IMR-90 (cell line): ENCODE results near the gene GZF1. TPM values are rescaled to one million over a fixed set of nuclear protein-coding genes. Genes with fewer than 3 reads are reported as not detected.

Source experiments
- ATAC-seq: fragments of 200-7000 bp; cut with Tn5 transposase; 2 replicates; pipeline ENCODE4 v1.9.1; 2020; ENCODE audit warnings: low read depth, mild to moderate bottlenecking, moderate library complexity
- BruUV-seq: library from RNA; stranded (reverse); fragments of 400-500 nt; replicated peaks from 2 replicates; lab custom pipeline; 2021; lab: Mats Ljungman, UMichigan
- CTCF ChIA-PET: fragments of 300-600 bp; formaldehyde crosslinking; extraction: SDS; loops from one replicate; lab custom pipeline; 2021; ENCODE audit warnings: antibody characterized with exemption; lab: Yijun Ruan, JAX
- POLR2A ChIA-PET: fragments of 300-600 bp; sonication (Branson Sonifier 250); formaldehyde crosslinking; loops from one replicate; lab custom pipeline; 2022; ENCODE audit warnings: antibody characterized with exemption; ENCODE audit not compliant: unreplicated experiment; lab: Charles Lee
- DNase-seq: peaks from one replicate; pipeline ENCODE4 v3.0.0; 2013
- H2AFZ ChIP-seq: replicated peaks from 2 replicates; pipeline ENCODE3; 2013; ENCODE audit warnings: low read length, mild to moderate bottlenecking; ENCODE audit not compliant: poor library complexity
- H2AK5ac ChIP-seq: 2 replicates; pipeline ENCODE4 v1.6.1; 2013; ENCODE audit warnings: low read depth, low read length, inconsistent platforms
- H2AK9ac ChIP-seq: replicated peaks from 2 replicates; pipeline ENCODE3; 2013; ENCODE audit warnings: mild to moderate bottlenecking, low read depth, low read length, moderate library complexity; ENCODE audit not compliant: poor library complexity
- H2BK120ac ChIP-seq: 2 replicates; pipeline ENCODE4 v1.6.1; 2013; ENCODE audit warnings: low read depth, low read length, inconsistent platforms
- H2BK15ac ChIP-seq: 3 replicates; pipeline ENCODE4 v1.6.1; 2013; ENCODE audit warnings: low read depth, low read length, inconsistent platforms
- H2BK20ac ChIP-seq: 2 replicates; pipeline ENCODE4 v1.6.1; 2013; ENCODE audit warnings: low read depth, mild to moderate bottlenecking, inconsistent platforms, low read length, moderate library complexity
- H2BK5ac ChIP-seq: 2 replicates; pipeline ENCODE4 v1.6.1; 2013; ENCODE audit warnings: mild to moderate bottlenecking, low read depth, low read length, inconsistent platforms; ENCODE audit not compliant: poor library complexity, severe bottlenecking
- H3K14ac ChIP-seq: replicated peaks from 2 replicates; pipeline ENCODE4 v1.6.1; 2013; ENCODE audit warnings: low read depth, low read length, inconsistent platforms
- H3K18ac ChIP-seq: 2 replicates; pipeline ENCODE4 v1.6.1; 2013; ENCODE audit warnings: low read depth, low read length, control low read depth
- H3K23ac ChIP-seq: 2 replicates; pipeline ENCODE4 v1.6.1; 2013; ENCODE audit warnings: low read depth, low read length, inconsistent platforms
- H3K27ac ChIP-seq: 2 replicates; pipeline ENCODE4 v1.5.1; 2013; ENCODE audit warnings: mild to moderate bottlenecking, control low read depth, low read length; ENCODE audit not compliant: insufficient read depth
- H3K27me3 ChIP-seq: 2 replicates; pipeline ENCODE4 v1.6.1; 2013; ENCODE audit warnings: low read length; ENCODE audit not compliant: control insufficient read depth, insufficient read depth
- H3K36me3 ChIP-seq: 2 replicates; pipeline ENCODE4 v1.6.1; 2013; ENCODE audit warnings: low read length, mixed read lengths; ENCODE audit not compliant: control insufficient read depth, insufficient read depth
- H3K4ac ChIP-seq: 2 replicates; pipeline ENCODE4 v1.6.1; 2013; ENCODE audit warnings: low read depth, low read length, inconsistent platforms
- H3K4me1 ChIP-seq: 2 replicates; pipeline ENCODE4 v1.6.1; 2013; ENCODE audit warnings: low read length, mixed read lengths; ENCODE audit not compliant: control insufficient read depth, insufficient read depth
- H3K4me2 ChIP-seq: 2 replicates; pipeline ENCODE4 v1.6.1; 2013; ENCODE audit warnings: low read depth, mild to moderate bottlenecking, control low read depth, low read length, moderate library complexity
- H3K4me3 ChIP-seq: 2 replicates; pipeline ENCODE4 v1.5.1; 2013; ENCODE audit warnings: low read depth, mild to moderate bottlenecking, control low read depth, low read length, moderate library complexity; ENCODE audit not compliant: insufficient read depth
- H3K56ac ChIP-seq: 2 replicates; pipeline ENCODE4 v1.6.1; 2013; ENCODE audit warnings: low read length, inconsistent platforms; ENCODE audit not compliant: insufficient read depth; ENCODE audit errors: extremely low read depth
- H3K79me1 ChIP-seq, 2 experiments: 2 replicates each; pipeline ENCODE4 v1.6.1; 2013; ENCODE audit warnings: low read length in 2 of 2, inconsistent platforms in 1 of 2, low read depth in 1 of 2
- H3K9ac ChIP-seq: 2 replicates; pipeline ENCODE4 v1.6.1; 2013; ENCODE audit warnings: low read depth, low read length, control low read depth
- H3K9me1 ChIP-seq: 2 replicates; pipeline ENCODE4 v1.6.1; 2013; ENCODE audit warnings: low read length, inconsistent platforms; ENCODE audit not compliant: insufficient read depth
- H3K9me3 ChIP-seq: 2 replicates; pipeline ENCODE4 v1.6.1; 2013; ENCODE audit warnings: low read length; ENCODE audit not compliant: control insufficient read depth, insufficient read depth
- H4K20me1 ChIP-seq: 2 replicates; pipeline ENCODE4 v1.6.1; 2013; ENCODE audit warnings: low read length, inconsistent platforms; ENCODE audit not compliant: insufficient read depth
- H4K5ac ChIP-seq: 2 replicates; pipeline ENCODE4 v1.6.1; 2013; ENCODE audit warnings: mild to moderate bottlenecking, low read depth, low read length, control low read depth
- H4K8ac ChIP-seq, 2 experiments: 2 replicates each; pipeline ENCODE4 v1.6.1; 2013; ENCODE audit warnings: low read depth in 2 of 2, low read length in 2 of 2, control low read depth in 1 of 2, inconsistent platforms in 1 of 2
- H4K91ac ChIP-seq: 2 replicates; pipeline ENCODE4 v1.6.1; 2013; ENCODE audit warnings: low read depth, low read length, inconsistent platforms; ENCODE audit not compliant: insufficient read depth
- BHLHE40 ChIP-seq: fragments of 150-350 bp; IDR thresholded peaks from 2 replicates; pipeline ENCODE4 v1.6.1; 2016; ENCODE audit warnings: mild to moderate bottlenecking, low read depth, low read length
- CEBPB ChIP-seq: IDR thresholded peaks from 2 replicates; pipeline ENCODE4 v1.6.1; 2012; ENCODE audit warnings: low read depth, low read length, improper control_type of control experiment
- CHD1 ChIP-seq: IDR thresholded peaks from 2 replicates; pipeline ENCODE4 v1.6.1; 2012; ENCODE audit warnings: low read depth, low read length, improper control_type of control experiment
- FOS ChIP-seq: fragments of 150-350 bp; IDR thresholded peaks from 2 replicates; pipeline ENCODE4 v1.6.1; 2016; ENCODE audit warnings: low read depth, low read length
- MAFK ChIP-seq: IDR thresholded peaks from 2 replicates; pipeline ENCODE4 v1.6.1; 2012; ENCODE audit warnings: low read depth, low read length, improper control_type of control experiment
- MAZ ChIP-seq: IDR thresholded peaks from 2 replicates; pipeline ENCODE4 v1.6.1; 2012; ENCODE audit warnings: low read depth, mild to moderate bottlenecking, low read length, improper control_type of control experiment, moderate library complexity, borderline replicate concordance
- MXI1 ChIP-seq: IDR thresholded peaks from 2 replicates; pipeline ENCODE4 v1.6.1; 2012; ENCODE audit warnings: low read depth, mild to moderate bottlenecking, low read length, moderate library complexity, borderline replicate concordance
- NFE2L2 ChIP-seq: fragments of 150-350 bp; IDR thresholded peaks from 2 replicates; pipeline ENCODE4 v1.6.1; 2016; ENCODE audit warnings: low read depth, mild to moderate bottlenecking, low read length
- POLR2A ChIP-seq: IDR thresholded peaks from 2 replicates; pipeline ENCODE4 v1.6.1; 2012; ENCODE audit warnings: mild to moderate bottlenecking, low read depth, low read length
- RAD21 ChIP-seq: IDR thresholded peaks from 2 replicates; pipeline ENCODE4 v1.6.1; 2012; ENCODE audit warnings: low read length, improper control_type of control experiment
- RCOR1 ChIP-seq: IDR thresholded peaks from 2 replicates; pipeline ENCODE4 v1.6.1; 2012; ENCODE audit warnings: mild to moderate bottlenecking, low read length, improper control_type of control experiment; ENCODE audit not compliant: insufficient replicate concordance
- RFX5 ChIP-seq: IDR thresholded peaks from 2 replicates; pipeline ENCODE4 v1.8.0; 2012; ENCODE audit warnings: low read depth, mild to moderate bottlenecking, low read length, moderate library complexity
- SMC3 ChIP-seq: fragments of 150-350 bp; IDR thresholded peaks from 2 replicates; pipeline ENCODE4 v1.6.1; 2016; ENCODE audit warnings: low read depth, mild to moderate bottlenecking, antibody characterized with exemption, low read length, moderate library complexity
- WGBS, 2 experiments: methylation state at CpG; one replicate each; pipeline versions ENCODE4 v1.1.5 to v1.1.7; 2013; ENCODE audit warnings: missing lambda C conversion rate in 2 of 2; ENCODE audit not compliant: insufficient read length in 1 of 2; ENCODE audit errors: extremely low coverage in 2 of 2; 5-methylcytosine and 5-hydroxymethylcytosine counted together
- dilution Hi-C: fragments of 300-500 bp; cut with HindIII; formaldehyde crosslinking; loops from one replicate; pipeline ENCODE4 v1.14.3; 2018; ENCODE audit warnings: low sequenced_read_pairs; ENCODE audit not compliant: unreplicated experiment
- in situ Hi-C: fragments of 300-500 bp; cut with MboI; formaldehyde crosslinking; loops from 3 replicates; pipeline ENCODE4 v1.14.3; 2019; ENCODE audit warnings: low sequenced_read_pairs, inconsistent platforms, mixed read lengths
- intact Hi-C: fragments of 100-400 bp; cut with micrococcal nuclease; formaldehyde crosslinking; loops from 2 replicates; pipeline ENCODE4 v1.10.0; 2022
- polyA plus RNA-seq, 3 experiments: library from polyadenylated mRNA; depleted of rRNA; stranded (reverse); fragments of >200 nt; gene quantifications; 2 replicates each; pipeline ENCODE4 v1.2.3, GENCODE V29; 2012; ENCODE audit warnings: low replicate concordance in 1 of 3
- total RNA-seq: library from RNA; depleted of rRNA; stranded (reverse); fragments of >200 nt; gene quantifications from 2 replicates; pipeline ENCODE4 v1.2.3, GENCODE V29; 2012
- TF ChIP-seq, protein P1 (sequence below): conservative IDR thresholded peaks from 2 replicates; pipeline ENCODE4 v1.5.1; 2012; ENCODE audit warnings: mild to moderate bottlenecking, low read depth, low read length, improper control_type of control experiment
- TF ChIP-seq, protein P2 (sequence below): fragments of 150-350 bp; IDR thresholded peaks from 2 replicates; pipeline ENCODE4 v1.6.1; 2017; ENCODE audit warnings: mild to moderate bottlenecking, antibody characterized with exemption, low read length, low read depth
- TF ChIP-seq, protein P3 (sequence below): fragments of 150-350 bp; IDR thresholded peaks from 2 replicates; pipeline ENCODE4 v1.6.1; 2016; ENCODE audit warnings: low read depth, mild to moderate bottlenecking, low read length, moderate library complexity, borderline replicate concordance

The GZF1 gene
- total and polyA plus RNA-seq, 2 of the 4 experiments (the other 2 are of a cell fraction) = 23.7 to 24.7 TPM

DNA sequence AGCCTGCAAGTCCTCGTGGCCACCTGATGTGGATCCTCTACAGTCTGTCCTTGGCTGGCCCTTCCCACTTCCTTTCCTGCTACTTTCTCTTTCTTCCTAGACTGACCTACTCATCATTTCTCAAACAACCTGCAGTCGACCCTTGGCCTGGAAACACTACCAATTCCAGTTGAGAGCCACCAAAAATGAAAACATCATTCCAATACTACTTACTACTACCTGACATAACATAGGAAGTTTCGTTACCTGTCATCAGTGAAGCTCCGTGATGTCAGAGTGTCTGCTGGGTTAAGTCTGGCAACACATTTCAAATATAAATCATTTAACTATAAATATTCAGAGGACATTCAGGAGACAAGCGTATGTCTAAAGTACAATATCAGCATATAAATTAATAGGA lies 13.8 kb downstream of the GZF1 start:
- no peak overlapping the region for H2AK5ac ChIP-seq
- DNase-seq (no peak), ATAC-seq (no peak)
- TF ChIP-seq CHD1 (no peak), FOS (no peak), CEBPB (no peak), RAD21 (no peak), SMC3 (no peak), RFX5 (no peak), POLR2A (no peak), MXI1 (no peak), NFE2L2 (no peak), MAZ (no peak), BHLHE40 (no peak), RCOR1 (no peak), MAFK (no peak)
- TF ChIP-seq, protein P1, sequence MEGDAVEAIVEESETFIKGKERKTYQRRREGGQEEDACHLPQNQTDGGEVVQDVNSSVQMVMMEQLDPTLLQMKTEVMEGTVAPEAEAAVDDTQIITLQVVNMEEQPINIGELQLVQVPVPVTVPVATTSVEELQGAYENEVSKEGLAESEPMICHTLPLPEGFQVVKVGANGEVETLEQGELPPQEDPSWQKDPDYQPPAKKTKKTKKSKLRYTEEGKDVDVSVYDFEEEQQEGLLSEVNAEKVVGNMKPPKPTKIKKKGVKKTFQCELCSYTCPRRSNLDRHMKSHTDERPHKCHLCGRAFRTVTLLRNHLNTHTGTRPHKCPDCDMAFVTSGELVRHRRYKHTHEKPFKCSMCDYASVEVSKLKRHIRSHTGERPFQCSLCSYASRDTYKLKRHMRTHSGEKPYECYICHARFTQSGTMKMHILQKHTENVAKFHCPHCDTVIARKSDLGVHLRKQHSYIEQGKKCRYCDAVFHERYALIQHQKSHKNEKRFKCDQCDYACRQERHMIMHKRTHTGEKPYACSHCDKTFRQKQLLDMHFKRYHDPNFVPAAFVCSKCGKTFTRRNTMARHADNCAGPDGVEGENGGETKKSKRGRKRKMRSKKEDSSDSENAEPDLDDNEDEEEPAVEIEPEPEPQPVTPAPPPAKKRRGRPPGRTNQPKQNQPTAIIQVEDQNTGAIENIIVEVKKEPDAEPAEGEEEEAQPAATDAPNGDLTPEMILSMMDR = no peak
- TF ChIP-seq, protein P2, sequence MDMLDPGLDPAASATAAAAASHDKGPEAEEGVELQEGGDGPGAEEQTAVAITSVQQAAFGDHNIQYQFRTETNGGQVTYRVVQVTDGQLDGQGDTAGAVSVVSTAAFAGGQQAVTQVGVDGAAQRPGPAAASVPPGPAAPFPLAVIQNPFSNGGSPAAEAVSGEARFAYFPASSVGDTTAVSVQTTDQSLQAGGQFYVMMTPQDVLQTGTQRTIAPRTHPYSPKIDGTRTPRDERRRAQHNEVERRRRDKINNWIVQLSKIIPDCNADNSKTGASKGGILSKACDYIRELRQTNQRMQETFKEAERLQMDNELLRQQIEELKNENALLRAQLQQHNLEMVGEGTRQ = no peak
- TF ChIP-seq, protein P3, sequence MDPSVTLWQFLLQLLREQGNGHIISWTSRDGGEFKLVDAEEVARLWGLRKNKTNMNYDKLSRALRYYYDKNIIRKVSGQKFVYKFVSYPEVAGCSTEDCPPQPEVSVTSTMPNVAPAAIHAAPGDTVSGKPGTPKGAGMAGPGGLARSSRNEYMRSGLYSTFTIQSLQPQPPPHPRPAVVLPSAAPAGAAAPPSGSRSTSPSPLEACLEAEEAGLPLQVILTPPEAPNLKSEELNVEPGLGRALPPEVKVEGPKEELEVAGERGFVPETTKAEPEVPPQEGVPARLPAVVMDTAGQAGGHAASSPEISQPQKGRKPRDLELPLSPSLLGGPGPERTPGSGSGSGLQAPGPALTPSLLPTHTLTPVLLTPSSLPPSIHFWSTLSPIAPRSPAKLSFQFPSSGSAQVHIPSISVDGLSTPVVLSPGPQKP = no peak
- intact Hi-C loops = no loop called here
- no peak overlapping the region for H4K8ac ChIP-seq
- H3K79me1 ChIP-seq = peaks cover 15 to 31% of the 10 kb centered on the region in 2 experiments
- H3K36me3 ChIP-seq = peaks cover 37% of the 10 kb centered on the region
- H3K27ac ChIP-seq = no peak overlapping the region
- H2BK20ac ChIP-seq = no peak overlapping the region
- H3K56ac ChIP-seq = no peak overlapping the region
- H2BK5ac ChIP-seq = no peak overlapping the region
- no peaks in the 10 kb centered on the region; the same call in 1 of the 2 replicates for H3K4me1 ChIP-seq
- no peak overlapping the region for H3K4me2 ChIP-seq
- WGBS, 2 experiments = 90% methylated on average over 1 of the region's 5 CpGs; no CpG with 5 or more reads in 1 of the 2 experiments
- dilution Hi-C loops = no loop called here
- no peaks in the 10 kb centered on the region; the same call in 1 of the 2 replicates for H4K20me1 ChIP-seq
- no peak overlapping the region for H3K4ac ChIP-seq
- no peak overlapping the region for H3K14ac ChIP-seq
- H3K9me3 ChIP-seq = no peaks in the 10 kb centered on the region
- in situ Hi-C loops = no loop called here
- no peak overlapping the region for H4K91ac ChIP-seq
- no peak overlapping the region for H3K23ac ChIP-seq
- H2BK15ac ChIP-seq = no peak overlapping the region
- no peaks in the 10 kb centered on the region for H3K27me3 ChIP-seq
- H3K18ac ChIP-seq = no peak overlapping the region
- no peaks in the 10 kb centered on the region; the same call in none of the 2 replicates for H3K9me1 ChIP-seq
- no peak overlapping the region for H2AK9ac ChIP-seq
- no peak overlapping the region for H3K4me3 ChIP-seq
- H4K5ac ChIP-seq = no peak overlapping the region
- ChIA-PET POLR2A (no interaction called here), CTCF (interaction anchor here (0.6 kb wide), 1 partner anchor 69 kb away, joined by 5 read pairs; no protein-coding TSS in a partner anchor)
- no peak overlapping the region for H2AFZ ChIP-seq
- H2BK120ac ChIP-seq = no peak overlapping the region
- no peak overlapping the region for H3K9ac ChIP-seq
- BruUV-seq = no TSS peak
